ENCODE data around the gene SMIM44.

The SMIM44 gene

DNA sequence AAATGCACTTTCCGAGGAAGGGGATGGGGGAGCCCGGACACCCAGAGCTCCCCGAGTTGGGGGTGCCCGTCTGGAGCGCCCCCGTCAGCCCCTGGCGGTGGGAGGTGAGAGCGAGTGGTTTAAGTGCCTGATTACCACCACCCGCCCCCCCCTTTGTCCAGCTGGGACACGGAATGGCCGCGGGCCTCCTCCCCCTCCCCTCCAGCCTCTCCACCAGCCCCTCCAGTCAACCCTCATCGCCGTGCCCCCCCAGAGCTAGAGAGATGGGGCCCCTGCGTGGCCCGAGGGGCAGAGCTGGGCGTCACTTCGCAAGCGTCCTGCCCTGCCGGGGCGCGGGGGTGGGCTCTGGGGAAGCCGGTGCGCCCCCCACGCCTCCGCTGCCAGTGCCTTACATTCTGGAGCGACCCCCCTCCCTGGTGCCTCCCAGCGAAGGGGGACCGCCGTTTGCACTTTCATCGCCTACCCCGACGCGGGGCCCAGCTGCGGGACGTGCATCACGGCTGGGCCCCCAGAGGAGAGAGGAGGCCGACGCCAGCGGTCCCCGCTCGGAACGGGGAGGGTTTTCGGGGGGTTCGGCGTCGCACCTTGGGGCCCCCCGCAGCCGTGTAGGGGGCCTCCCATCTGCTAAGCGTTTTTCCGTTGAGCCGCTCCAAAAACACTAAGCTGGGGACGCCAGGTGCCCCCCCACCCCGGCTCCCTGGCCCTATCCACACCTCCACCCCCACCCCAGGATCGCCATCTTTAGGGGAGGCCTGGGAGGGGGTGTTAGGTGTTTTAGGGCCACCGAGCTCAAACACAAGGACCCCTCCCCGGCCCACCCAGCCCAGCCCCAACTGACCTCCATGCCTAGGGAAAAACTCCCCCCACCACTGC lies 19.3 kb downstream of the SMIM44 start:
- DNase-seq (ENCODE audit: low spot score): no peak
- TF ChIP-seq CTCF (IDR thresholded peaks at IDR 0.05; ENCODE audit: borderline replicate concordance, control extremely low read depth, extremely low read depth, insufficient read depth, missing control alignments): no peak
- in situ Hi-C loops (cut with MboI; ENCODE audit: low sequenced_read_pairs, unreplicated experiment): no loop called here

- TF ChIP-seq CTCF (IDR thresholded peaks at IDR 0.05; ENCODE audit: borderline replicate concordance, control extremely low read depth, extremely low read depth, insufficient read depth, missing control alignments): no peak
Measured at GRCh38 chr19:3462991-3463713, 20.1 kb downstream of the SMIM44 start.

DNA sequence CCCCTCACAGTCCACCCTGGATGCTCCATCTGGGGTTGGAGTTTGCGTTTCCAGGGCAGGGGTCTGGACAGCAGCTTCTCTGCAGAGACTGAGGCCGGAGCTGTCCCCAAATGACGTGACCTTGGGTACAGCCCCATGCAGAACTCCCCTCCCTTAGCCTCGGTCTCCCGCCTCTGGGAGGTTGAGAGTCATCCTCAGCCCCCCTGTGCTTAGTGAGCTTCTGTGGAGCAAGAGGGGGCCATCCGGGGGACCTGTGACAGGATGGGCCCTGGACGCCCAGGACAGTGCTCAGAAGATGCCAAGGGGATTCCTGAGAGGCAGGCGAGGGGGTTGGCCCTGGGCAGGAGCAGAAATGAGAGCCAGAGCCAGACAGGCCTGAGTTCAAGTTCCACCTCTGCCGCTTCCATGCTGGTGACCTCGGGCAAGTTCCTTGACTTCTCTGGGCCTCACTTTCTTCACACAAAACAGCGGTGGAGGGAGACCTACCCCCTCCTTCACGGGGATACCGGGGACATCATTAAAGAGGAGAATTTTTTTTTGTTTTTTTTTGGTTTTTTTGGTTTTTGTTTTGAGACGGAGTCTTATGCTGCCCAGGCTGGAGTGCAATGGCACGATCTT lies 23.2 kb downstream of the SMIM44 start:
- no peak for DNase-seq (ENCODE audit: low spot score)
- TF ChIP-seq CTCF (IDR thresholded peaks at IDR 0.05; ENCODE audit: borderline replicate concordance, control extremely low read depth, extremely low read depth, insufficient read depth, missing control alignments): no peak
- in situ Hi-C loops (cut with MboI; ENCODE audit: low sequenced_read_pairs, unreplicated experiment): no loop called here

More at GRCh38 chr19:3462991-3463713, 20.1 kb downstream of the SMIM44 start:
- in situ Hi-C loops (cut with MboI; ENCODE audit: low sequenced_read_pairs, unreplicated experiment): no loop called here
- DNase-seq (ENCODE audit: low spot score): no peak

GRCh38 chr19:3459089-3459881 lies 24.0 kb downstream of the SMIM44 start:
- TF ChIP-seq CTCF (IDR thresholded peaks at IDR 0.05; ENCODE audit: borderline replicate concordance, control extremely low read depth, extremely low read depth, insufficient read depth, missing control alignments): no peak
- no peak for DNase-seq (ENCODE audit: low spot score)
- in situ Hi-C loops (cut with MboI; ENCODE audit: low sequenced_read_pairs, unreplicated experiment): no loop called here

DNA sequence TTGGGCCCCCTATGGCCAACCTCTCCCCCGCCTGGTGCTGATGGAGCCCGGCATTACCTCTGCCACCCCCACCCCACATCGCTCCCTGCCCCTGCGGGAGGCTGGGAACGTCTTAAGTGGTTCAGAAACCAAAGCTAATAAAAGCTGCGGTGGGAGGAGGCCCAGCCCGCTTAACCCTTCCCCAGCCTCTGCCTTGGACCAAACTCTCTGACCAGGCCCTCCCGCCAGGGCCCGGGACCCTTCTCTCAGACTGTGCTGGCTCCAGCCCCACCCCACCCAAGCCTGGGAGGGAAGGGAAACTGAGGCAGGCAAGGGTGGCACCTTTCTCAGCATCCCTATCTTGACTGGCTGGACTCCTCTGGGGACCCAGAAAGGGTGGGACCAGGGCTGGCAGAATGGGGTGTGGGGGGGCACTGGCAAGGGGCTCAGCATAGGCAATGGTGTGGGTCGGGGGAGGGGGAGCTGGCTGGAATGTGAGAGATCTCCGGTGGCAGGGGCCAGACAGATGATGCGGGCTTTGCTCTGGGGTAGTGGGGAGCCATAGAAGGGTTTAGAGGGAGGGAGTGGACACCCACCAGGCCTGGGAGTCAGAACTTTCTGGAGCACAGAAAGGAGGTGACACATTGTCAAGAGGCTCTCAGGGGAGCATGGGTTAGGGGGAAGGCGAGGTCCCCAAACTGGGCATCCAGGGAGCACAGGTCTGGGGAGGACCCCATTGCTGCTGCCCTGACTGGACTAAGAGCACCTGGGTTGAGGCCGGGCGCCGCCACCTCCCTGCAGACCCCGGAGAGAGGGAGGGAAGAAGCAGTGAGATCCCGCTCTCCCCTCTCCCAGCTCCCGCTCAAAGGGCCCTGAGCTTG lies 24.8 kb downstream of the SMIM44 start:
- in situ Hi-C loops (cut with MboI; ENCODE audit: low sequenced_read_pairs, unreplicated experiment): no loop called here
- no peak for DNase-seq (ENCODE audit: low spot score)
- TF ChIP-seq CTCF (IDR thresholded peaks at IDR 0.05; ENCODE audit: borderline replicate concordance, control extremely low read depth, extremely low read depth, insufficient read depth, missing control alignments): no peak

Data from GM13976 (cell line).